Colonic mucosa (tissue), 4 donors: ENCODE data around the gene CLIC6. TPM values are rescaled to one million over a fixed set of nuclear protein-coding genes. Genes with fewer than 3 reads are reported as not detected.

Experiments
- DNase-seq: peaks from one replicate; pipeline ENCODE4 v3.0.0-alpha.2; 2020
- H3K27ac ChIP-seq: fragments of 200-600 bp; one replicate; pipeline ENCODE4 v1.8.0; 2021
- H3K27me3 ChIP-seq: fragments of 200-600 bp; one replicate; pipeline ENCODE4 v1.8.0; 2021
- H3K36me3 ChIP-seq: fragments of 200-600 bp; one replicate; pipeline ENCODE4 v1.8.0; 2021
- H3K4me1 ChIP-seq: fragments of 200-600 bp; one replicate; pipeline ENCODE4 v1.8.0; 2021; ENCODE audit warnings: mild to moderate bottlenecking
- H3K4me3 ChIP-seq: fragments of 200-600 bp; one replicate; pipeline ENCODE4 v1.8.0; 2021
- H3K9ac ChIP-seq, 2 donors: one replicate each; pipeline ENCODE4 v1.7.0; 2013; ENCODE audit warnings: control low read depth in 2 of 2, low read depth in 2 of 2, low read length in 2 of 2
- H3K9me3 ChIP-seq: fragments of 200-600 bp; one replicate; pipeline ENCODE4 v1.8.0; 2021
- CTCF ChIP-seq: fragments of 200-600 bp; IDR thresholded peaks from one replicate; pipeline ENCODE4 v1.8.0; 2022; ENCODE audit warnings: antibody characterized with exemption, mild to moderate bottlenecking
- intact Hi-C: fragments of 100-400 bp; cut with DNase I; formaldehyde crosslinking; loops from one replicate; pipeline ENCODE4 v1.14.1; 2022
- total RNA-seq, 2 donors: library from RNA; stranded (reverse); fragmentation: NEBNext Ultra II Directional in 1 of 2; extraction: Animal tissue kit (Norgen Biotek cat#: 25700) in 1 of 2; gene quantifications; one replicate each; pipeline ENCODE4 v1.2.1, GENCODE V29; 2021
- donor health status: healthy.
- donor health status: DM: no; HTN: no; CAD: no.
- donor health status: DM: no; HTN: no; CAD: no.

CLIC6 gene
- total RNA-seq, 2 donors from 2014 or later, result 9.4 to 12.8 TPM

- Histone ChIP-seq H3K9ac (no peak overlapping the region), H3K27ac (no peak overlapping the region), H3K4me1 (no peaks in the 10 kb centered on the region), H3K4me3 (no peak overlapping the region), H3K27me3 (no peaks in the 10 kb centered on the region), H3K9me3 (no peaks in the 10 kb centered on the region), H3K36me3 (no peaks in the 10 kb centered on the region)
- no peak for TF ChIP-seq CTCF
- intact Hi-C loops, result no loop called here
- no peak for DNase-seq
These were observed 31.8 kb downstream of the CLIC6 start for GRCh38 chr21:34700605-34701004.

- no peak overlapping the region for H3K4me3 ChIP-seq
- no peak overlapping the region for H3K9ac ChIP-seq
- TF ChIP-seq CTCF, result no peak
- no peaks in the 10 kb centered on the region for H3K27me3 ChIP-seq
- no peak for DNase-seq
- no peaks in the 10 kb centered on the region for H3K4me1 ChIP-seq
- no peak overlapping the region for H3K27ac ChIP-seq
- intact Hi-C loops, result no loop called here
- no peaks in the 10 kb centered on the region for H3K36me3 ChIP-seq
- no peaks in the 10 kb centered on the region for H3K9me3 ChIP-seq
These were observed 32.9 kb downstream of the CLIC6 start for GRCh38 chr21:34701726-34702125.

GRCh38 chr21:34702341-34703170, 33.8 kb downstream of the CLIC6 start:
- no peak overlapping the region for H3K27ac ChIP-seq
- no peak for DNase-seq
- no peaks in the 10 kb centered on the region for H3K27me3 ChIP-seq
- H3K4me3 ChIP-seq, result no peak overlapping the region
- no peaks in the 10 kb centered on the region for H3K9me3 ChIP-seq
- H3K36me3 ChIP-seq, result no peaks in the 10 kb centered on the region
- H3K4me1 ChIP-seq, result no peaks in the 10 kb centered on the region
- TF ChIP-seq CTCF, result no peak
- intact Hi-C loops, result no loop called here
- no peak overlapping the region for H3K9ac ChIP-seq

GRCh38 chr21:34703571-34703970, 34.8 kb downstream of the CLIC6 start:
- H3K9ac ChIP-seq, result no peak overlapping the region
- no peaks in the 10 kb centered on the region for H3K4me1 ChIP-seq
- no peak overlapping the region for H3K4me3 ChIP-seq
- H3K27me3 ChIP-seq, result no peaks in the 10 kb centered on the region
- intact Hi-C loops, result no loop called here
- H3K9me3 ChIP-seq, result no peaks in the 10 kb centered on the region
- no peak for TF ChIP-seq CTCF
- no peaks in the 10 kb centered on the region for H3K36me3 ChIP-seq
- no peak overlapping the region for H3K27ac ChIP-seq
- DNase-seq, result no peak

GRCh38 chr21:34704119-34704518, 35.3 kb downstream of the CLIC6 start:
- DNase-seq, result no peak

More at GRCh38 chr21:34704119-34704518, 35.3 kb downstream of the CLIC6 start:
- no peak overlapping the region for H3K27ac ChIP-seq
- H3K4me1 ChIP-seq, result no peaks in the 10 kb centered on the region
- TF ChIP-seq CTCF, result no peak
- no peaks in the 10 kb centered on the region for H3K9me3 ChIP-seq
- H3K27me3 ChIP-seq, result no peaks in the 10 kb centered on the region
- no peak overlapping the region for H3K9ac ChIP-seq
- intact Hi-C loops, result no loop called here
- H3K4me3 ChIP-seq, result no peak overlapping the region
- no peaks in the 10 kb centered on the region for H3K36me3 ChIP-seq
